ENCODE data around the gene ESRRA.

GRCh38 chr11:64343767-64344559 lies 38.6 kb downstream of the ESRRA start:
- TF ChIP-seq CTCF (IDR thresholded peaks at IDR 0.05; ENCODE audit: control extremely low read depth in 1 of 3, insufficient read depth in 1 of 3, low read depth in 1 of 3, low read length in 3 of 3), result peak in 2 of 3 experiments; percentile 64 to 68; a peak in 3 of 4 replicates
- TF ChIP-seq SRF (IDR thresholded peaks at IDR 0.05; ENCODE audit: low read depth, low read length), result no peak
- no peak for TF ChIP-seq POLR2A (IDR thresholded peaks at IDR 0.05; ENCODE audit: control extremely low read depth in 1 of 2, low read depth in 2 of 2, low read length in 2 of 2)
- TF ChIP-seq SP1 (IDR thresholded peaks at IDR 0.05; ENCODE audit: low read depth, low read length), result no peak
- TF ChIP-seq EZH2 (IDR thresholded peaks at IDR 0.05; ENCODE audit: low read depth, low read length, severe bottlenecking), result no peak
- TF ChIP-seq CREB1 (IDR thresholded peaks at IDR 0.05), result no peak
- TF ChIP-seq ASH2L (IDR thresholded peaks at IDR 0.05; ENCODE audit: low read length), result no peak
- no peak for TF ChIP-seq GTF2F1 (IDR thresholded peaks at IDR 0.05; ENCODE audit: borderline replicate concordance, low read depth, low read length)
